ENCODE measurements around the gene CENPM.

CENPM gene

DNA sequence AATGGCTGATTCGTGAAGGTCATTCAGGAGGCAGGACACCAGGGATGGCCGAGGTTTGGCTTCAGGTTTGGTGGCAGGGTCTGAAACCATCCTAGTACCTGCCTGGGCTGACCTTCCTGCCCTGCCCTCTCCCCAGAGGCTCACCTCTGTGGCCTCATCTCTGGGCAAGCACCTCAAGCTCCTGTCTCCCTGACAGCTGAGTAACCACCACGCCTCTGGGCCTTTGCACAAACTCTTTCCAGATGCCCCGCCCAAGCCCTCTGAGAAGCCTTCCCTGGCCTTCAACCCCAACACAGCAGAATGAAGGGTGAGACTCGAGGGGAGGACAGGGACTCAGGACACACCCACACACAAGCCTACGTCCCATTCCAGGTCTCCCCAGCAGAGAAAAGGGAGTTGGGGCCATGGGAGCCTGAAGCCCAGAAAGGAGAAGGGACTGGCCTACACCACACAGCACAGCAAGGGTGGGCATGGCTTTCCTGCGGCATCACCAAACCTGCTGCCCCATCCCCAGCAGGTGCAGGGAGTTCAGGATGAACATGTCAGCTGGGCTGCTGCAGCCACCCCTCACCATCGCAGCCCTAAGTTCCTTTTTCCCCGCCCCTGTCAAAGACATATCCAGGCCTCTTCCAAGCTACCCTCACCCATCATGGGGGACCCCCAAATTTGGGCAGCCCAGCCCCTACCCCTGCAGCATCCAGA is 34.5 kb downstream of the CENPM start:
- no peak for DNase-seq

- no peak for DNase-seq
Measured at GRCh38 chr22:41911001-41911611, 35.8 kb downstream of the CENPM start.

GRCh38 chr22:41910050-41911000 is 36.6 kb downstream of the CENPM start:
- no peak for DNase-seq

GRCh38 chr22:41909310-41910049 is 37.5 kb downstream of the CENPM start:
- DNase-seq, result no peak

- DNase-seq, result no peak
Measured at GRCh38 chr22:41908411-41909309, 38.3 kb downstream of the CENPM start.

GRCh38 chr22:41907436-41908401 is 39.2 kb downstream of the CENPM start:
- DNase-seq, result no peak

- DNase-seq, result no peak
Measured at GRCh38 chr22:41906822-41907221, 40.1 kb downstream of the CENPM start.

DNA sequence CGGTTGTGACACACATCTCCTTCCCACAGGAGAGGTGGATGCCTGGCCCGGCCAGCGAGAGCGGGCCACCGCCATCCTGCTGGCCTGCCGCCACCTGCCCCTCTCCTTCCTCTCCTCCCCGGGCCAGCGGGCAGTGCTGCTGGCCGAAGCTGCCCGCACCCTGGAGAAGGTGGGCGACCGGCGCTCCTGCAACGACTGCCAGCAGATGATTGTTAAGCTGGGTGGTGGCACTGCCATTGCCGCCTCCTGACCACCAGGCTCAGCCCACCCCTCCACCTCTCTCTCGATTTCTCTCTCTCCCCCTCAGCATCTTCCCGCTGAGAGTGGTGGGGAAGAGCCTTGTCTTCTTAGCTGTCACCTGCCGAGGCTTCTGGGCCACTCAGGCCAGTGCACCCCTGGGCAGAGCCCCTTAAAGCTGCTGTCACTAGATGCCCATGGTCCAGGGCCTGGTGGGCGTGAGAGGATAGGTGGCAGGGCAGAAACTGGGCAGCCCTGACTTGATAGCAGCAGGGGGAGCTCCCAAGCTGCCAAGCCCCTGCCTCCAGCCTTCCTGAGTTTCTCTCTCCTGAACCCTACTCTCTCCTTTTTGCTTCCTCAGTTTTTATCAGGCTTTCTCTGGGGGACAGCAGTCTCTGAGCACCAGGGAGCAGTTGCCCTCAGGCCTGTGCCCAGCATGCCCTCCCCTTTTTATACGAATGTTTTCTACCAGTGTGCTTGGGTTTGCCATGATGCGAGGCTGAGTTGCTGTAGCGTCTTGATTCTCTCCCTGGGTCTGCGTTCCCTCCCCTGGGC is 41.3 kb downstream of the CENPM start:
- DNase-seq, result no peak

DNA sequence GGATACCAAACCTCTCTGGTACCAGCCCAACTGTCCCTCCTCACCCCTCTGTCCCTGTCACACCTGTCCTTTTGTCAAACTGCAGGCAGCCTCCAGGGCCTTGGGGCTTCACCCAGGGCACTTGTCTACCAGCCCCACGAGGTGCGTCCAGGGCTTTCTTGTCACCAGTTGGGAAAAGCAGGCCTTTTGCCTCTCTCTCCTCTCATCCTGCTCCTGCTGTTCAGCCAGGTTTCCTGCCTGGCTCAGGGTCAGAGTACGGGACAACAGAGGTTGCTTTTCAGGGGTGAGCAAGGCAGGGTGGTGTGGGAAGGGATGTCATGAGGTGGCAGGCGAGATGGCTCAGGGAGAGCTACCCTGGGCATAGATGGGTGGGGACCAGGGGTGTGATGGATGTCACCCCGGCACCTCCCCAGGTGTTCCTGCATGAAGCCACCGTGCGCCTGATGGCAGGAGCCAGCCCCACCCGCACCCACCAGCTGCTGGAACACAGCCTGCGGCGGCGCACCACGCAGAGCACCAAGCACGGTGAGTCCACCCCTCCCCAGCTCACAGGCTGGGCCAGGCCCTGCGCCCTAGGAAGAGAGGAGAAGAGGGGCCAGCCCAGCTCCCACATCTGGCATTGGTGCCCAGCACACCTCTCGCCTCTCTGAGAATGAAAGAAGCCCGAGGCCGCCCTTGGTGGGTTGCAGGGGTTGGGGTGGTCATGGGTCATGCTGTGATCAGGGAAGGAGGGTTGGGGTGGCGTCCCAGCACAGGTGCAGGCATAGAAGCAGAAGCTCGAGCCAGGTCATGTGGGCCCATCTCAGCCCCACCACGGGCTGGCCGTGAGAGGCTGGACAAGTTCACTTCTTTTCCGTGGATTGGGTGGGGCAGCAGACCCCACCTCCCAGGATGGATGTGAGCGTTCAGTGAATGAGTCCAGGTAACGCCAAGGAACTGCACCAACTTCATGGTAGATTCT is 42.2 kb downstream of the CENPM start:
- no peak for DNase-seq

DNA sequence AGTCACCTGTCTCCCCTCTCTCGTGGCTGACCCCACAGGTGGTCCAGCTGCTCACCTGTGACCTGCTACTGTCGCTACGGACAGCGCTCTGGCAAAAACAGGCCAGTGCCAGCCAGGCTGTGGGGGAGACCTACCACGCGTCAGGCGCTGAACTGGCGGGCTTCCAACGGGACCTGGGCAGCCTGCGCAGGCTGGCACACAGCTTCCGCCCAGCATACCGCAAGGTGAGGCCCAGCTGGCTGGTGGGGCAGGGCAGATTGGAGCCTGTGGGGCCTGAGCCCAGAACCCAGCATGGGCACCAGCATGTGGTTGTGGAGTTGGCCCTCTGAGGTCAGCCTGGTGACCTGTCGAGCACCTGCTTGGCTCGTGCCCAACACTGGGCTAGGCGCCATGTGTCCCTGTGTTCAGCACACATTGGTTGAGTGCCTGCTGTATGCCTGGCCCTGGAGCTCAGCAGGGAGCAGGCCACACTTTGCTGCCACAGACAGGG is 44.0 kb downstream of the CENPM start:
- no peak for DNase-seq

GRCh38 chr22:41902016-41902415 is 44.9 kb downstream of the CENPM start:
- DNase-seq, result no peak

DNA sequence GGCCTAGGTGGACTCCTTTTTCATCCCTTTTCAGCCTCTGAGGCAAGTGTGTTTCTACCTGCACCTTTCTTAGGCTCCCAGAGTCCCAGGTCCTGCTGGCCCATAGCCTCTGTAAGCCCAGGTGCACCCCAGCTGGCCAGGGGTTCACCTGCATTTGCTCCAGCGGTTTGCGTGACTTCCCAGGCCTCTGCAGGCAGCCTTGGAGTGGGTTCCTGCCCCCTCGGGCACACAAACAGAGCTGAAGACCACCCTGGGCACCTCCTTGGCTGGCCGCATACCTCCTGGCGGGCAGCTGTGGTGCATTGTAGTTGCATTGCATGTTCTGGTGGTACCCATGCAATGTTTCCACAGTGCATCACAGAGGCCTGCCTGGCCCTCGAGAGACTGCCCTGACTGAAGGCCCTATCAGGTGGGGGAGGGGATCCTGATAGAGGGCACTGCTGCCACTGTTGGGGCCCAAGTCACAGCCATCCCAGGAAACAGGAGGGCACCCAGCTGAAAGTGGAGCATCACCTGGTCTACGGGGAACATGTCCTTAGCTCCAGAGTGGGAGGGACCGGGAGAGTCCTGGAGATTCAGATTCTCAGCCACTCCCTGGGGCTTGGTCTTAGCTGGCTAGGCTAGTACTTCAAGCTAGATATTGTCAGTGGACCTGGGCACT is 46.2 kb downstream of the CENPM start:
- DNase-seq, result no peak

- no peak for DNase-seq
Measured at GRCh38 chr22:41899992-41900651, 46.8 kb downstream of the CENPM start.

GRCh38 chr22:41899110-41899509 is 47.8 kb downstream of the CENPM start:
- no peak for DNase-seq

DNA sequence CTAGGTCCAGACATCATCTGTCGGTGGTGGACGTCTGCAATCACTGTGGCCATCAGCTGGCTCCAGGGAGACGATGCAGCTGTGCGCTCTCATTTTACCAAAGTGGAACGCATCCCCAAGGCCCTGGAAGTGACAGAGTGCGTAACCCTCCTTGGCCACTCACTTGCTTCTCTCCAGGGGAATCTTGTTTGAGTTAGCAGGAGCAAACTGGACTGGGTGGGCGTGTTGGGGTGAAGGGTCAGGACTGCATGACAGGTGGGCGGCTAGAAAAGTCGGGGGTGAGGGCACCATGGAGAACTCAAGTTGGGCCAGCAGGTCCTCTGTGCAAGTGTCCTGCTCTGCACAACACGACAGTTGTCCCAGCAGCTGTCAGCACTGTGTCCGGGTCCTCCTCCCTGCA is 48.3 kb downstream of the CENPM start:
- no peak for DNase-seq

DNA sequence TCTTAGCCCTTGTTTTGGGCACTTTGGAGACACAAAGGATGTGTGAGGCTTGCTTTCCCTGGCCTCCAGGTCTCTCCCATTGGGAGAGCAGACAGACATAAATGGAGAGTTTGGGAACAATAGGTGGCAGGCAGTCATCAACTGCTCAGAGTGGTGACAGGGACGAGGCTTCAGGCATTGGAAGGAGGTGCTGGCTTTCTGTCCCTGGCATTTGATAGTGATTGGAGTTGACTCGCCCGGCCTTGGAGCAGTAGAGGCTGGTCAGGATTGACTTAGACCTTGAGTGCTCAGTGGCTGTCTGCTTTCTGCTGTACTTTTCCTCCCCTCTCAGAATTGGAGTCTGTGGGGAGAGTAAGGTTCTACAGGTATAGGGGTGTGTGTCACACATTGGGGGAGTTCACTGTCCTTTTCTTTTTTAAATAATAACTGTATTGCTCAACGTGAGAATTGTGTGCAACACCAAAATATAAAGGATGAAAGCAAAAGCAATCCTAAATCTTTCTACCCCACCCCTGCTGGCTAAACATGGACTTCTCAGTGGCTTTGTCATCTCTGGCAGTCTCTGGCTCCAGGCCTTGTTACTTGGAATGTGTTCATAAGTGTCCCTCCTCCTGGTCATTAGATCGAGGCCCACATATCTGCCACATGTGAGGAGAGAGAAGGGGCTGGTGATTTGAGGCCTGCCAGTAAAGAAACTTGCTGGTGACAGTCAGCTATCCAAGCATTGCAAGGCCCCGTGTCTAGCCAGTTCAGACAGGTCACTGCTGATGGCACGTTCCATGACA is 53.2 kb downstream of the CENPM start:
- DNase-seq, result no peak

Data from inflammatory macrophage treated with lipopolysaccharide for 4 hours (primary cell).